Pancreas (tissue), 10 donors: ENCODE results near the gene SRRM3. TPM values are rescaled to one million over a fixed set of nuclear protein-coding genes. Genes with fewer than 3 reads are reported as not detected.
A peak's percentile ranks its signal among the peaks of the same experiment; 100 is the strongest.
"Not testable (repeated sequence)": the region's sequence is repeated elsewhere in the genome, so short reads cannot be mapped to it uniquely, and the experiment has no call there.

Experiments
- ATAC-seq, 4 donors: fragments of 200-7000 bp; cut with Tn5 transposase; one replicate each; pipeline versions ENCODE4 v1.8.0 to v1.9.1; 2020; ENCODE audit warnings: mild to moderate bottlenecking in 4 of 4, moderate library complexity in 4 of 4
- DNase-seq, 6 donors: peaks; one replicate each; pipeline ENCODE4 v3.0.0-alpha.2; 2020
- FAIRE-seq: peaks from 2 replicates; lab custom pipeline; 2012; peaks lifted over from hg19 to GRCh38; lab: Jason Lieb, UNC
- H3K27ac ChIP-seq, 4 donors: fragments of 200-600 bp; sonication (generic); 1 replicate in 3 of 4; 2 replicates in 1 of 4; pipeline versions ENCODE4 v1.5.0 to v1.8.0; 2020
- H3K27me3 ChIP-seq, 4 donors: fragments of 200-600 bp; one replicate each; pipeline ENCODE4 v1.8.0; 2021
- H3K36me3 ChIP-seq, 3 donors: fragments of 200-600 bp; sonication (generic) in 1 of 3; one replicate each; pipeline versions ENCODE4 v1.5.0 to v1.8.0; 2020 to 2021
- H3K4me1 ChIP-seq, 3 donors: fragments of 200-600 bp; one replicate each; pipeline ENCODE4 v1.8.0; 2021
- H3K4me3 ChIP-seq, 4 donors: fragments of 200-600 bp; sonication (generic) in 2 of 4; one replicate each; pipeline versions ENCODE4 v1.5.0 to v1.8.0; 2020 to 2021
- H3K9me3 ChIP-seq, 4 donors: fragments of 200-600 bp; one replicate each; pipeline ENCODE4 v1.8.0; 2021
- CTCF ChIP-seq, 4 donors: fragments of 200-600 bp; sonication (generic) in 3 of 4; IDR thresholded peaks; one replicate each; pipeline versions ENCODE4 v1.5.0 to v1.8.0; 2021; ENCODE audit warnings: antibody characterized with exemption in 4 of 4
- WGBS, 2 donors: extraction: QIAGEN DNeasy Blood & Tissue Kit; methylation state at CpG; one replicate each; pipeline ENCODE4 v1.1.7; 2013; 5-methylcytosine and 5-hydroxymethylcytosine counted together
- intact Hi-C, 3 donors: fragments of 100-400 bp; cut with DNase I; formaldehyde crosslinking; loops; one replicate each; pipeline versions ENCODE4 v1.11.1 to v1.14.2; 2022
- polyA plus RNA-seq, 2 donors: library from polyadenylated mRNA; stranded (reverse); fragments of 200-250 nt; gene quantifications; one replicate each; pipeline ENCODE4 v1.2.3, GENCODE V29; 2013
- total RNA-seq, 6 donors: library from RNA; stranded (reverse); fragmentation: NEBNext Ultra II Directional in 4 of 6; extraction: Animal tissue kit (Norgen Biotek cat#: 25700) in 4 of 6; gene quantifications; one replicate each; pipeline versions ENCODE4 v1.2.1 to v1.2.4, GENCODE V29; 2021 to 2023
- donor health status: healthy with polysubstance abuse.
- donor health status: DM: no; HTN: no; CAD: no; lungs with moderate emphysema.
- donor health status: DM: no; HTN: no; CAD: no.
- donor health status: control.
- donor health status: control.
- donor health status: Bipolar disorder and iron deficiency.
- donor health status: DM: yes; HTN: yes; CAD: no.
- donor health status: DM: no; HTN: no; CAD: no.
- donor health status: DM: no; HTN: no; CAD: no.
- donor health status: DM: yes; HTN: yes; CAD: no.

The SRRM3 gene
- total and polyA plus RNA-seq, 8 donors, result 1.2 to 10.4 (median 2.0) TPM

GRCh38 chr7:76303202-76304147 is 101.8 kb downstream of the SRRM3 start:
- intact Hi-C loops, result no loop called here
- FAIRE-seq, result no peak
- no peaks in the 10 kb centered on the region for H3K27me3 ChIP-seq
- WGBS, 2 donors, result 0 to 3% methylated on average over 48 to 56 of the region's 56 CpGs
- peak overlapping the region; percentile 38 to 74 (median 68) for H3K4me3 ChIP-seq
- no peaks in the 10 kb centered on the region for H3K9me3 ChIP-seq
- no peak for TF ChIP-seq CTCF (IDR thresholded peaks at IDR 0.05)
- H3K27ac ChIP-seq, result peak overlapping the region; percentile 93 to 100 (median 98)
- ATAC-seq, result peak; percentile 47 to 72 (median 60)
- no peaks in the 10 kb centered on the region for H3K36me3 ChIP-seq
- peaks cover 22 to 28% (median 23%) of the 10 kb centered on the region in 3 donors for H3K4me1 ChIP-seq
- DNase-seq, result peak; percentile 89 to 99 (median 91)

GRCh38 chr7:76304888-76305375 is 103.2 kb downstream of the SRRM3 start:
- Histone ChIP-seq H3K9me3 (no peaks in the 10 kb centered on the region), H3K36me3 (no peaks in the 10 kb centered on the region), H3K27me3 (no peaks in the 10 kb centered on the region), H3K4me1 (peaks cover 19 to 24% (median 22%) of the 10 kb centered on the region in 3 donors), H3K4me3 (no peak overlapping the region), H3K27ac (peak overlapping the region; percentile 32 to 100 (median 96))
- 17 to 21% methylated on average over 10 of the region's 10 CpGs for WGBS, 2 donors
- DNase-seq, result peak; percentile 84 to 93 (median 90)
- ATAC-seq, result peak; percentile 18 to 46 (median 28)
- FAIRE-seq, result no peak
- intact Hi-C loops, result no loop called here
- no peak for TF ChIP-seq CTCF (IDR thresholded peaks at IDR 0.05)

GRCh38 chr7:76308874-76309273 is 107.2 kb downstream of the SRRM3 start:
- FAIRE-seq, H3K4me3 ChIP-seq, H3K27ac ChIP-seq, DNase-seq, H3K27me3 ChIP-seq, H3K36me3 ChIP-seq, ATAC-seq, H3K9me3 ChIP-seq, intact Hi-C loops: not testable (repeated sequence)
- H3K4me1 ChIP-seq, result peaks cover 21 to 23% (median 21%) of the 10 kb centered on the region in 3 donors
- WGBS, 2 donors, result 88 to 89% methylated on average over 12 of the region's 12 CpGs

DNA sequence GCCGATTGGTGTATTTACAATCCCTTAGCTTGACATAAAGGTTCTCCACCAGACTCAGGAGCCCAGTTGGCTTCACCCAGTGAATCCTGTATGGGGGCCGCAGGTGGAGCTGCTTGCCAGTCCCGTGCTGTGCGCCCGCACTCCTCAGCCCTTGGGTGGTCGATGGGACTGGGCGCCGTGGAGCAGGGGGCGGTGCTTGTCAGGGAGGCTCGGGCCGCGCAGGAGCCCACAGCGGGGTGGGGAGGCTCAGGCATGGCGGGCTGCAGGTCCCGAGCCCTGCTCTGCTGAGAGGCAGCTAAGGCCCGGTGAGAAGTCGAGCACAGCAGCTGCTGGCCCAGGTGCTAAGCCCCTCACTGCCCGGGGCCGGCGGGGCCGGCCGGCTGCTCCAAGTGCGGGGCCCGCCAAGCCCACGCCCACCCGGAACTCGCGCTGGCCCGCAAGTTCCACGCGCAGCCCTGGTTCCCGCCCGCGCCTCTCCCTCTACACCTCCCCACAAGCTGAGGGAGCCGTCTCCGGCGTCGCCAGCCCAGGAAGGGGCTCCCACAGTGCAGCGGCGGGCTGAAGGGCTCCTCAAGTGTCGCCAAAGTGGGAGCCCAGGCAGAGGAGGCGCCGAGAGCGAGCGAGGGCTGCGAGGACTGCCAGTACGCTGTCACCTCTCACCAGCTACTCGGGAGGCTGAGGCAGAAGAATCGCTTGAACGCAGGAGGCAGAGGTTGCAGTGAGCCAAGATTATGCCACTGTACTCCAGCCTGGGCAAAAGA is 107.8 kb downstream of the SRRM3 start:
- not testable (repeated sequence) for FAIRE-seq, H3K4me3 ChIP-seq, ATAC-seq, H3K36me3 ChIP-seq, DNase-seq, H3K9me3 ChIP-seq, H3K27me3 ChIP-seq
- H3K4me1 ChIP-seq, result peaks cover 15 to 20% (median 16%) of the 10 kb centered on the region in 3 donors
- peak overlapping the region in 1 of 4 donors; percentile 91 for H3K27ac ChIP-seq
- intact Hi-C loops, result loop anchor here in 1 of 3 donors (10.0 kb wide), 1 partner anchor 135 kb away; no protein-coding TSS in a partner anchor
- 94% methylated on average over 42 to 50 of the region's 50 CpGs for WGBS, 2 donors

DNA sequence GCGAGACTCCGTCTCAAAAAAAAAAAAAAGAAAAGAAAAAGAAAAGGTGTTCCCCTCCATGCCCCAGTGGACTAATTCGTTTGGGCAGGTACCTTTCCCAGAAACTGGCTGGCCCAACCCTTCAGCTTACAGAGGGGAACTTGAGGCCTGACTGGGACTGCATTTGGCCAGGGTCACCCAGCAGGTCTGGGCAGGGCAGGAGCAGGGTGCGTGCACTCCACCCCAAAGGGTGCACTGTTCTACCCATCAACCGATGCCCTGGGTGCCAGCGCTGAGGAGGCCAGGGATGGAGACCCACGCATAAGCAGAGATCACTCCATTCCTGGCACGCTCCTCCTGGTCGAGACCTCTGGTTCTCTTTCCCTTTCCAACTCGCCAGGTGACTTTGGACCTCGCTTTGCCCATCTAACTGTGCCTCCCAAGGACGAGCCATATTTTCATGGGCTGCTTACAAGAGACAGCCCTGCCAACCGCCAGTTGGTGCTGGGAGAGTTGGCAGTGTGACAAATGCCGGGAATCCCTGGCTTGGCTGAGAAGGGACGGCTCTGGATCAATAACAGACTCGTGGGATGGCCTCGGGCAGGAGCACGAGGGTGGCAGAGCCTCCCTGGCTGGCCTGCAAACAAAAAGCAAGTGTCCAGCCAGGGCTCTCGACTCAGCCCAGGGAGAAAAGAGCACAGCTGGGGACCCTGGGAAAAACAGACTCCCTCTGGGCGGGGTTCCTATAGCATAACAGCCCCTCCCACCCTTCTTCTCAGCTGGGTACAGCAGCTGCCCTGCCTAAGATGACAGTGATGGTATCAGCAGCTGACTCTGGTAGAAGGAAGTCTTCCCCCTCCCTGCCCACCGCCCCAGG is 108.6 kb downstream of the SRRM3 start:
- no peak overlapping the region for H3K4me3 ChIP-seq
- no peaks in the 10 kb centered on the region for H3K27me3 ChIP-seq
- ATAC-seq (peak; percentile 25 to 68 (median 44)), DNase-seq (peak in 5 of 6 donors; percentile 80 to 90 (median 85)), FAIRE-seq (no peak)
- intact Hi-C loops, result loop anchor here in 1 of 3 donors (10.0 kb wide), 1 partner anchor 136 kb away; no protein-coding TSS in a partner anchor
- no peak for TF ChIP-seq CTCF (IDR thresholded peaks at IDR 0.05)
- H3K36me3 ChIP-seq, result no peaks in the 10 kb centered on the region
- H3K4me1 ChIP-seq, result peaks cover 10 to 18% (median 11%) of the 10 kb centered on the region in 3 donors
- H3K27ac ChIP-seq, result peak overlapping the region; percentile 29 to 91 (median 60)
- 14 to 24% methylated on average over 20 to 21 of the region's 21 CpGs for WGBS, 2 donors
- no peaks in the 10 kb centered on the region for H3K9me3 ChIP-seq

DNA sequence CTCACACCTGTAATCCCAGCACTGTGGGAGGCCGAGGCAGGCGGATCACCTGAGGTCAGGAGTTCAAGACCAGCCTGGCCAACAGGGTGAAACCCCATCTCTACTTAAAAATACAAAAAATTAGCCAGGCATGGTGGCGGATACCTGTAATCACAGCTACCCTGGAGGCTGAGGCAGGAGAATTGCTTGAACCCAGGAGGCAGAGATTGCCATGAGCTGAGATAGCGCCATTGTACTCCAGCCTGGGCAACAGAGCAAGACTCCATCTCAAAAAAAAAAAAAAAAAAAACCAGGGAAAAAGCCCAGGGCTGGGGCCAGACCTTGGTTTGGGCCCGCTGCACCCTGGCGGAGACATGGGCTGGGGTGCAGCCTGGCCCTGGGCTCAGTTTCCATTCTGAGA is 110.1 kb downstream of the SRRM3 start:
- not testable (repeated sequence) for H3K27ac ChIP-seq, DNase-seq, H3K36me3 ChIP-seq, ATAC-seq, H3K4me3 ChIP-seq, H3K27me3 ChIP-seq, H3K9me3 ChIP-seq, FAIRE-seq
- H3K4me1 ChIP-seq, result peaks cover 6 to 11% (median 10%) of the 10 kb centered on the region in 3 donors
- 93 to 98% methylated on average over 6 of the region's 6 CpGs for WGBS, 2 donors
- intact Hi-C loops, result loop anchor here in 1 of 3 donors (10.0 kb wide), 1 partner anchor 137 kb away; no protein-coding TSS in a partner anchor
